Measurements from ENCODE around the gene USH1C.

Gene USH1C

DNA sequence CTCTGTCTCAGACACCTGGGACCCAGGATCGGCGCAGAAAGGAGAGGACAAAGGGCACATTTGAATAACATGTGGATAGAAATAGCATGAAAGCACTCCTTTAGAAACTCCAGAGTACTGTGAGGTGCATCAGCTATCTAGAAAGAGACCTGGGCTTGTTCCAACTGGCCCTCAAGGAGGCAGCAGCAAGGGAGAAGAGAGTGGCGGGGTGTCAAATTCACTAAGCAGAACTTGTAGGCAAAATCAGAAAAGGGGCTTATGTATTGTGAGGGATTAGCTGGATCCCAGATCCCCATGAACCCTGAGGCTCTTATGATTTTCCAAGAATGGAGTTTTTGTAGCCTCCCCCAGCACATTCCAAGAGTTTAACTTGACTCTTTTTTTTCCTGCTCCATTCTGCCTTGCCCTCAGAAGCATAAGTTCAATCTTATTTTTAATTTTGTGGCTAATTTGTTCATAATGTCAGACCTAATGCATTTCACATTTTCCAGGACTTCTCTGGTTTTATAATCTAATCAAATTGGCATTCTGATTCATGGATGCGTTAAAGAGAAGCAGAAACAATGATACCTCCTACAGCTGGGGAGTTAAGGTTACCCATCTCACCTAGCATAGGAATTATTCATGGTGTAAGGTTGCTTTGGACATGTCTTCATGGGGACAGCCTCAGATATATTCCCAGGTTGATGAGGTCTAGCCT is 33.6 kb downstream of the USH1C start:
- no peaks in the 10 kb centered on the region for H3F3A ChIP-seq (ENCODE audit: insufficient read depth, low read length)
- no peak overlapping the region for H2AFZ ChIP-seq (ENCODE audit: low read length)
- DNase-seq: no peak
- H3K79me2 ChIP-seq (ENCODE audit: low read length): no peaks in the 10 kb centered on the region
- H3K9me2 ChIP-seq (replicated peaks; ENCODE audit: insufficient read depth, low read length): no peaks in the 10 kb centered on the region
- H3K4me3 ChIP-seq (ENCODE audit: low read length): no peak overlapping the region
- no peaks in the 10 kb centered on the region for H3K36me3 ChIP-seq (replicated peaks; ENCODE audit: insufficient read depth, low read length)
- H3K27me3 ChIP-seq (replicated peaks; ENCODE audit: insufficient read depth, low read length): no peaks in the 10 kb centered on the region
- no peak overlapping the region for H3K9ac ChIP-seq (ENCODE audit: low read length)
- H4K20me1 ChIP-seq (ENCODE audit: insufficient read depth, low read length): no peaks in the 10 kb centered on the region
- TF ChIP-seq, protein P1, sequence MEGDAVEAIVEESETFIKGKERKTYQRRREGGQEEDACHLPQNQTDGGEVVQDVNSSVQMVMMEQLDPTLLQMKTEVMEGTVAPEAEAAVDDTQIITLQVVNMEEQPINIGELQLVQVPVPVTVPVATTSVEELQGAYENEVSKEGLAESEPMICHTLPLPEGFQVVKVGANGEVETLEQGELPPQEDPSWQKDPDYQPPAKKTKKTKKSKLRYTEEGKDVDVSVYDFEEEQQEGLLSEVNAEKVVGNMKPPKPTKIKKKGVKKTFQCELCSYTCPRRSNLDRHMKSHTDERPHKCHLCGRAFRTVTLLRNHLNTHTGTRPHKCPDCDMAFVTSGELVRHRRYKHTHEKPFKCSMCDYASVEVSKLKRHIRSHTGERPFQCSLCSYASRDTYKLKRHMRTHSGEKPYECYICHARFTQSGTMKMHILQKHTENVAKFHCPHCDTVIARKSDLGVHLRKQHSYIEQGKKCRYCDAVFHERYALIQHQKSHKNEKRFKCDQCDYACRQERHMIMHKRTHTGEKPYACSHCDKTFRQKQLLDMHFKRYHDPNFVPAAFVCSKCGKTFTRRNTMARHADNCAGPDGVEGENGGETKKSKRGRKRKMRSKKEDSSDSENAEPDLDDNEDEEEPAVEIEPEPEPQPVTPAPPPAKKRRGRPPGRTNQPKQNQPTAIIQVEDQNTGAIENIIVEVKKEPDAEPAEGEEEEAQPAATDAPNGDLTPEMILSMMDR (IDR thresholded peaks at IDR 0.05; ENCODE audit: low read length): no peak
- TF ChIP-seq EZH2phosphoT487 (IDR thresholded peaks at IDR 0.05; ENCODE audit: low read length) (no peak), EZH2 (optimal IDR thresholded peaks at IDR 0.05; ENCODE audit: low read depth, low read length) (no peak)
- H3K27ac ChIP-seq (ENCODE audit: low read length): no peak overlapping the region
- peaks cover 4% of the 10 kb centered on the region for H3K4me1 ChIP-seq (ENCODE audit: low read length)
- no peaks in the 10 kb centered on the region for H3K9me3 ChIP-seq (replicated peaks; ENCODE audit: insufficient read depth, low read length)
- H3K4me2 ChIP-seq (ENCODE audit: low read depth, low read length): no peak overlapping the region

DNA sequence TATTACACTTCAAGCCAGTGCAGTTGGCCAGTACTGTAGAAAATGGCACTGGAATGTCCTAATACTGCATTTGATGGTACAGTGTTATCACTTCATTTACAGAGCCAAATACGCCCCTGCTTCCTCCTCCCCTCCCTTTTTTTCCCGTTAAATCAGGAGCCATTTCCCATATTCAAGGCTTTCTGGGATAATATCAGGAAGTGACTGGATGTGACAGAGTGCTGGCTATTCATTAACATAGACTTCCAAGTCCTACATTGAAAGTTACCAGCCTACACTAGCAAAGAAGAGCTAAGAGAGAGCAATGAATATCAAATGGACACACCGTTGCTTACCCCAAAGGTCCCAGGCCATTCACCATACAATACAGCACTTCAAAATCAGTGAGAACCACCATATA is 35.4 kb downstream of the USH1C start:
- Histone ChIP-seq H3K27me3 (replicated peaks; ENCODE audit: insufficient read depth, low read length) (no peaks in the 10 kb centered on the region), H3K27ac (ENCODE audit: low read length) (no peak overlapping the region)

DNA sequence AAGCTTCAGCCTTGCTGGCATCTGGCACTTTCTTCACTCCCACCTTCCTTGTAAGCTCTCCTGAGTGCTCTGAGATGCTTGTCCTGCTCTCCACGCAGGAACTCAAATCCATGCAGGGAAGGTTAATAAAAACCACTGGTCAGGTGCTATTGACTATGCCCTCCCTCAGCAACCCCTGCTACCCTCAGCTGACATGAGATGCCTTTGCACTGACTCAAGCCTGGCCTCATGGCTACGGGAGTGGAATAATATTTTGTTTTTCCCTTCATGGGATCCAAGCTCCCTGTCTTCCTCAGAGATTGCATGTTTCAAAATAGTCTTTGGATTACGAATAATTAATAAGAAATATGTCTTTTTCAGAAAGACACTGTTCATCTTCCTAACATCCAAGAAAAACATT is 35.9 kb downstream of the USH1C start:
- Histone ChIP-seq H3K9me3 (replicated peaks; ENCODE audit: insufficient read depth, low read length) (no peaks in the 10 kb centered on the region), H4K20me1 (ENCODE audit: insufficient read depth, low read length) (no peaks in the 10 kb centered on the region), H3K4me3 (ENCODE audit: low read length) (no peak overlapping the region), H3K9me2 (replicated peaks; ENCODE audit: insufficient read depth, low read length) (no peaks in the 10 kb centered on the region), H3K9ac (ENCODE audit: low read length) (no peak overlapping the region), H3K4me1 (ENCODE audit: low read length) (peaks cover 4% of the 10 kb centered on the region), H3K4me2 (ENCODE audit: low read depth, low read length) (no peak overlapping the region), H3K79me2 (ENCODE audit: low read length) (no peaks in the 10 kb centered on the region), H2AFZ (ENCODE audit: low read length) (no peak overlapping the region), H3K27ac (ENCODE audit: low read length) (no peak overlapping the region), H3K27me3 (replicated peaks; ENCODE audit: insufficient read depth, low read length) (no peaks in the 10 kb centered on the region), H3F3A (ENCODE audit: insufficient read depth, low read length) (no peaks in the 10 kb centered on the region), H3K36me3 (replicated peaks; ENCODE audit: insufficient read depth, low read length) (no peaks in the 10 kb centered on the region)
- no peak for TF ChIP-seq EZH2phosphoT487 (IDR thresholded peaks at IDR 0.05; ENCODE audit: low read length)
- TF ChIP-seq, protein P1 (IDR thresholded peaks at IDR 0.05; ENCODE audit: low read length): no peak
- TF ChIP-seq EZH2 (optimal IDR thresholded peaks at IDR 0.05; ENCODE audit: low read depth, low read length): no peak
- no peak for DNase-seq

More for the DNA sequence above, 35.4 kb downstream of the USH1C start:
- no peaks in the 10 kb centered on the region for H3K36me3 ChIP-seq (replicated peaks; ENCODE audit: insufficient read depth, low read length)
- TF ChIP-seq, protein P1 (IDR thresholded peaks at IDR 0.05; ENCODE audit: low read length): no peak
- H3K9me3 ChIP-seq (replicated peaks; ENCODE audit: insufficient read depth, low read length): no peaks in the 10 kb centered on the region
- no peaks in the 10 kb centered on the region for H4K20me1 ChIP-seq (ENCODE audit: insufficient read depth, low read length)
- no peak overlapping the region for H3K4me2 ChIP-seq (ENCODE audit: low read depth, low read length)
- DNase-seq: no peak
- peaks cover 4% of the 10 kb centered on the region for H3K4me1 ChIP-seq (ENCODE audit: low read length)
- no peak overlapping the region for H2AFZ ChIP-seq (ENCODE audit: low read length)
- no peak overlapping the region for H3K4me3 ChIP-seq (ENCODE audit: low read length)
- no peaks in the 10 kb centered on the region for H3K79me2 ChIP-seq (ENCODE audit: low read length)
- H3K9me2 ChIP-seq (replicated peaks; ENCODE audit: insufficient read depth, low read length): no peaks in the 10 kb centered on the region
- H3K9ac ChIP-seq (ENCODE audit: low read length): no peak overlapping the region
- H3F3A ChIP-seq (ENCODE audit: insufficient read depth, low read length): no peaks in the 10 kb centered on the region

All from MM.1S (cell line).